CD14-positive monocyte (primary cell): Measurements from ENCODE around the gene GNAS-AS1. TPM values are rescaled to one million over a fixed set of nuclear protein-coding genes. Genes with fewer than 3 reads are reported as not detected.

ENCODE experiments used
- DNase-seq, 3 donors: peaks; one replicate each; pipeline ENCODE4 v3.0.0-alpha.2; 2011 to 2022
- H2AFZ ChIP-seq: 2 replicates; pipeline ENCODE4 v1.6.0; 2012; ENCODE audit warnings: mild to moderate bottlenecking, low read depth, low read length, inconsistent platforms; ENCODE audit not compliant: insufficient read depth, poor library complexity, severe bottlenecking
- H3K27ac ChIP-seq, 2 donors: 1 replicate in 1 of 2; 2 replicates in 1 of 2; pipeline ENCODE4 v1.5.1; 2012 to 2013; ENCODE audit warnings: low read length in 2 of 2, control low read depth in 1 of 2, inconsistent platforms in 1 of 2, low read depth in 1 of 2, mild to moderate bottlenecking in 1 of 2
- H3K27me3 ChIP-seq, 2 donors: one replicate each; pipeline versions ENCODE4 v1.6.0 to v1.6.1; 2011 to 2013; ENCODE audit warnings: low read length in 2 of 2; ENCODE audit not compliant: control insufficient read depth in 2 of 2, insufficient read depth in 2 of 2
- H3K36me3 ChIP-seq, 2 donors: replicated peaks in 1 of 2; 1 replicate in 1 of 2; 2 replicates in 1 of 2; pipeline versions ENCODE4 v1.5.1 to v1.6.1; 2012 to 2013; ENCODE audit warnings: low read length in 2 of 2, control low read depth in 1 of 2, inconsistent platforms in 1 of 2, mild to moderate bottlenecking in 1 of 2; ENCODE audit not compliant: insufficient read depth in 2 of 2, control insufficient read depth in 1 of 2
- H3K4me1 ChIP-seq, 2 donors: 1 replicate in 1 of 2; 2 replicates in 1 of 2; pipeline versions ENCODE4 v1.5.1 to v1.6.1; 2012 to 2013; ENCODE audit warnings: low read length in 2 of 2, control low read depth in 1 of 2, inconsistent platforms in 1 of 2, mild to moderate bottlenecking in 1 of 2, moderate library complexity in 1 of 2; ENCODE audit not compliant: insufficient read depth in 2 of 2, control insufficient read depth in 1 of 2
- H3K4me2 ChIP-seq: replicated peaks from 2 replicates; pipeline ENCODE3; 2012; ENCODE audit warnings: low read length, moderate library complexity, mild to moderate bottlenecking; ENCODE audit not compliant: poor library complexity, severe bottlenecking; ENCODE audit errors: extremely low read depth
- H3K4me3 ChIP-seq, 3 experiments: fragments of 200-600 bp in 1 of 3; sonication (generic) in 1 of 3; replicated peaks in 1 of 3; 1 replicate in 2 of 3; 2 replicates in 1 of 3; pipeline ENCODE4 v1.5.1; 2011 to 2013; ENCODE audit warnings: low read length in 3 of 3, mild to moderate bottlenecking in 3 of 3, control low read depth in 2 of 3, low read depth in 2 of 3, inconsistent platforms in 1 of 3, moderate library complexity in 1 of 3
- H3K79me2 ChIP-seq: 2 replicates; pipeline ENCODE4 v1.6.0; 2012; ENCODE audit warnings: mild to moderate bottlenecking, control low read depth, inconsistent platforms, low read length, moderate library complexity; ENCODE audit not compliant: insufficient read depth
- H3K9ac ChIP-seq: 2 replicates; pipeline ENCODE4 v1.6.0; 2017; ENCODE audit warnings: low read length, mild to moderate bottlenecking; ENCODE audit not compliant: insufficient read depth, poor library complexity, severe bottlenecking
- H3K9me3 ChIP-seq, 2 donors: replicated peaks in 1 of 2; 1 replicate in 1 of 2; 2 replicates in 1 of 2; pipeline versions ENCODE4 v1.5.1 to v1.6.1; 2012 to 2013; ENCODE audit warnings: low read length in 2 of 2, control low read depth in 1 of 2; ENCODE audit not compliant: control insufficient read depth in 1 of 2, insufficient read depth in 1 of 2
- H4K20me1 ChIP-seq: 2 replicates; pipeline ENCODE4 v1.6.0; 2012; ENCODE audit warnings: mild to moderate bottlenecking, low read length, control low read depth, moderate library complexity; ENCODE audit not compliant: insufficient read depth
- H3K27ac Mint-ChIP-seq, 7 donors: one replicate each; pipeline ENCODE4 v1.8.0; 2020; ENCODE audit warnings: mild to moderate bottlenecking in 7 of 7, mixed read lengths in 7 of 7, moderate library complexity in 6 of 7, inconsistent platforms in 2 of 7
- H3K27me3 Mint-ChIP-seq, 3 donors: one replicate each; pipeline ENCODE4 v1.8.0; 2021 to 2022; ENCODE audit warnings: low read depth in 3 of 3, mild to moderate bottlenecking in 3 of 3, mixed read lengths in 3 of 3, moderate library complexity in 3 of 3, inconsistent platforms in 1 of 3
- H3K36me3 Mint-ChIP-seq, 2 donors: one replicate each; pipeline ENCODE4 v1.8.0; 2020; ENCODE audit warnings: mixed read lengths in 2 of 2, inconsistent platforms in 1 of 2, mild to moderate bottlenecking in 1 of 2
- H3K4me1 Mint-ChIP-seq: one replicate; pipeline ENCODE4 v1.8.0; 2020; ENCODE audit warnings: mild to moderate bottlenecking, mixed read lengths
- H3K4me3 Mint-ChIP-seq, 2 donors: one replicate each; pipeline ENCODE4 v1.8.0; 2020; ENCODE audit warnings: mild to moderate bottlenecking in 2 of 2, mixed read lengths in 2 of 2, moderate library complexity in 1 of 2
- H3K9me3 Mint-ChIP-seq, 7 donors: one replicate each; pipeline ENCODE4 v1.8.0; 2020 to 2022; ENCODE audit warnings: mixed read lengths in 7 of 7, mild to moderate bottlenecking in 6 of 7, moderate library complexity in 6 of 7, inconsistent platforms in 2 of 7
- CTCF ChIP-seq: fragments of 200-600 bp; IDR thresholded peaks from one replicate; pipeline ENCODE4 v1.8.0; 2022; ENCODE audit warnings: antibody characterized with exemption, mild to moderate bottlenecking
- WGBS: methylation state at CpG from one replicate; pipeline ENCODE4 v1.1.5; 2013; ENCODE audit warnings: missing lambda C conversion rate; ENCODE audit not compliant: insufficient coverage; 5-methylcytosine and 5-hydroxymethylcytosine counted together
- intact Hi-C, 2 donors: fragments of 100-400 bp; cut with micrococcal nuclease; formaldehyde crosslinking; loops; one replicate each; pipeline versions ENCODE4 v1.15.0 to v1.15.1; 2023
- polyA plus RNA-seq, 3 donors: library from polyadenylated mRNA; depleted of rRNA in 1 of 3; unstranded in 2 of 3; stranded (reverse) in 1 of 3; fragments of 300-500 nt in 2 of 3; fragments of >200 nt in 1 of 3; fragmentation: Illumina TruSeq in 2 of 3; gene quantifications; 1 replicate in 2 of 3; 2 replicates in 1 of 3; pipeline ENCODE4 v1.2.3, GENCODE V29; 2012 to 2021

Gene GNAS-AS1
- polyA plus RNA-seq, 3 donors: not detected

GRCh38 chr20:58882704-58883089 lies 32.0 kb upstream of the GNAS-AS1 start:
- Histone ChIP-seq H4K20me1 (no peaks in the 10 kb centered on the region), H3K79me2 (no peaks in the 10 kb centered on the region), H3K4me2 (no peak overlapping the region), H3K9ac (no peak overlapping the region), H3K4me3 (no peak overlapping the region), H3K36me3 (no peaks in the 10 kb centered on the region), H2AFZ (no peak overlapping the region), H3K9me3 (no peaks in the 10 kb centered on the region), H3K27me3 (peaks cover 0 to 3% of the 10 kb centered on the region in 2 donors), H3K27ac (no peak overlapping the region), H3K4me1 (no peaks in the 10 kb centered on the region)
- Mint-ChIP-seq H3K4me3 (no peak overlapping the region), H3K27me3 (peaks cover 3 to 8% (median 3%) of the 10 kb centered on the region in 3 donors), H3K9me3 (no peaks in the 10 kb centered on the region), H3K4me1 (peaks cover 4% of the 10 kb centered on the region), H3K27ac (no peak overlapping the region), H3K36me3 (no peaks in the 10 kb centered on the region)
- DNase-seq: no peak
- no peak for TF ChIP-seq CTCF
- intact Hi-C loops: loop anchor here in 1 of 2 donors (10.0 kb wide), 1 partner anchor 122 kb away; the partner anchor contains the start of gene CTSZ
- no CpG with 5 or more reads among the region's 5 CpGs for WGBS

- no peaks in the 10 kb centered on the region for H3K9me3 Mint-ChIP-seq
- Histone ChIP-seq H4K20me1 (no peaks in the 10 kb centered on the region), H3K9me3 (no peaks in the 10 kb centered on the region), H3K4me3 (no peak overlapping the region), H2AFZ (no peak overlapping the region), H3K27ac (no peak overlapping the region), H3K4me2 (no peak overlapping the region), H3K9ac (no peak overlapping the region), H3K4me1 (no peaks in the 10 kb centered on the region), H3K79me2 (no peaks in the 10 kb centered on the region), H3K27me3 (peaks cover 0 to 3% of the 10 kb centered on the region in 2 donors), H3K36me3 (no peaks in the 10 kb centered on the region)
- TF ChIP-seq CTCF: peak; percentile 49
- DNase-seq: peak in 1 of 3 donors; percentile 15
- H3K4me3 Mint-ChIP-seq: no peak overlapping the region
- H3K27ac Mint-ChIP-seq: no peak overlapping the region
- 75% methylated on average over 7 of the region's 9 CpGs for WGBS
- intact Hi-C loops: loop anchor here in 1 of 2 donors (10.0 kb wide), 1 partner anchor 124 kb away; the partner anchor contains the start of gene CTSZ
- H3K4me1 Mint-ChIP-seq: peaks cover 4% of the 10 kb centered on the region
- peaks cover under 1 to 8% (median 6%) of the 10 kb centered on the region in 3 donors for H3K27me3 Mint-ChIP-seq
- no peaks in the 10 kb centered on the region for H3K36me3 Mint-ChIP-seq
Measured at GRCh38 chr20:58880994-58881752, 30.5 kb upstream of the GNAS-AS1 start.
